Panc1 (cell line): ENCODE data around the gene LRR1. TPM values are rescaled to one million over a fixed set of nuclear protein-coding genes. Genes with fewer than 3 reads are reported as not detected.

Experiments used
- ATAC-seq: fragments of 200-7000 bp; cut with Tn5 transposase; 2 replicates; pipeline ENCODE4 v1.9.1; 2020; ENCODE audit warnings: mild to moderate bottlenecking, moderate library complexity
- BruUV-seq: library from RNA; stranded (reverse); fragments of 400-500 nt; replicated peaks from 2 replicates; lab custom pipeline; 2021; lab: Mats Ljungman, UMichigan
- CTCF ChIA-PET: fragments of 300-600 bp; sonication (Branson Sonifier 250); formaldehyde crosslinking; loops from one replicate; lab custom pipeline; 2022; ENCODE audit warnings: antibody characterized with exemption; lab: Charles Lee
- POLR2A ChIA-PET: fragments of 300-600 bp; sonication (Branson Sonifier 250); formaldehyde crosslinking; loops from one replicate; lab custom pipeline; 2022; ENCODE audit warnings: antibody characterized with exemption; lab: Charles Lee
- DNase-seq: peaks from one replicate; pipeline ENCODE4 v3.0.0-alpha.2; 2010; ENCODE audit warnings: low read depth, low spot score
- H3K27ac ChIP-seq: 2 replicates; pipeline ENCODE4 v1.5.1; 2011; ENCODE audit warnings: mild to moderate bottlenecking, low read length, inconsistent platforms
- H3K27me3 ChIP-seq: fragments of 200-500 bp; sonication (Bioruptor generic); 2 replicates; pipeline ENCODE4 v1.6.0; 2014; ENCODE audit warnings: low read length, inconsistent platforms; ENCODE audit not compliant: control insufficient read depth, insufficient read depth
- H3K36me3 ChIP-seq: fragments of 200-500 bp; sonication (Bioruptor generic); 2 replicates; pipeline ENCODE4 v1.5.1; 2014; ENCODE audit warnings: inconsistent platforms, mild to moderate bottlenecking, low read length, moderate library complexity; ENCODE audit not compliant: control insufficient read depth, insufficient read depth
- H3K4me1 ChIP-seq: 2 replicates; pipeline ENCODE4 v1.5.1; 2011; ENCODE audit warnings: inconsistent platforms, mild to moderate bottlenecking, low read length, moderate library complexity; ENCODE audit not compliant: control insufficient read depth, insufficient read depth
- H3K4me3 ChIP-seq, 2 experiments: 2 replicates each; pipeline ENCODE4 v1.5.1; 2011 to 2012; ENCODE audit warnings: low read depth in 2 of 2, low read length in 2 of 2, mild to moderate bottlenecking in 2 of 2, inconsistent platforms in 1 of 2, moderate library complexity in 1 of 2
- H3K9me3 ChIP-seq: fragments of 200-500 bp; sonication (Bioruptor generic); 2 replicates; pipeline ENCODE4 v1.5.1; 2014; ENCODE audit warnings: low read depth, mild to moderate bottlenecking, inconsistent platforms, low read length, moderate library complexity; ENCODE audit not compliant: control insufficient read depth, insufficient read depth
- POLR2AphosphoS5 ChIP-seq: IDR thresholded peaks from 2 replicates; pipeline ENCODE4 v1.6.1; 2012; ENCODE audit warnings: mild to moderate bottlenecking, low read depth, low read length, moderate library complexity
- SIN3A ChIP-seq: IDR thresholded peaks from 2 replicates; pipeline ENCODE4 v1.6.1; 2012; ENCODE audit warnings: low read depth, mild to moderate bottlenecking, low read length, moderate library complexity, borderline replicate concordance; ENCODE audit not compliant: insufficient read depth
- TCF7L2 ChIP-seq: IDR thresholded peaks from 2 replicates; pipeline ENCODE4 v1.6.1; 2011; ENCODE audit warnings: mild to moderate bottlenecking, low read depth, low read length, inconsistent platforms
- in situ Hi-C: cut with HindIII; loops from 2 replicates; pipeline ENCODE4 v1.10.0; 2016; ENCODE audit warnings: low sequenced_read_pairs, low pct_unique_long_range_greater_than_20kb
- intact Hi-C: fragments of 100-400 bp; cut with micrococcal nuclease; formaldehyde crosslinking; loops from one replicate; pipeline ENCODE4 v1.10.0; 2022; ENCODE audit not compliant: unreplicated experiment
- total RNA-seq: library from RNA; stranded (reverse); gene quantifications from one replicate; pipeline ENCODE4 v1.2.1, GENCODE V29; 2021; ENCODE audit not compliant: unreplicated experiment
- TF ChIP-seq, protein P1 (sequence below): fragments of 450-650 bp; IDR thresholded peaks from 2 replicates; pipeline ENCODE4 v1.5.1; 2017; ENCODE audit warnings: mild to moderate bottlenecking
- TF ChIP-seq, protein P2 (sequence below), 2 experiments: IDR thresholded peaks; 2 replicates each; pipeline ENCODE4 v1.6.1; 2011 to 2012; ENCODE audit warnings: low read depth in 2 of 2, control low read depth in 1 of 2, low read length in 1 of 2, mild to moderate bottlenecking in 1 of 2, moderate library complexity in 1 of 2; ENCODE audit not compliant: insufficient read depth in 1 of 2

LRR1 gene
- total RNA-seq, 1 experiment from 2014 or later, result 23.3 TPM

DNA sequence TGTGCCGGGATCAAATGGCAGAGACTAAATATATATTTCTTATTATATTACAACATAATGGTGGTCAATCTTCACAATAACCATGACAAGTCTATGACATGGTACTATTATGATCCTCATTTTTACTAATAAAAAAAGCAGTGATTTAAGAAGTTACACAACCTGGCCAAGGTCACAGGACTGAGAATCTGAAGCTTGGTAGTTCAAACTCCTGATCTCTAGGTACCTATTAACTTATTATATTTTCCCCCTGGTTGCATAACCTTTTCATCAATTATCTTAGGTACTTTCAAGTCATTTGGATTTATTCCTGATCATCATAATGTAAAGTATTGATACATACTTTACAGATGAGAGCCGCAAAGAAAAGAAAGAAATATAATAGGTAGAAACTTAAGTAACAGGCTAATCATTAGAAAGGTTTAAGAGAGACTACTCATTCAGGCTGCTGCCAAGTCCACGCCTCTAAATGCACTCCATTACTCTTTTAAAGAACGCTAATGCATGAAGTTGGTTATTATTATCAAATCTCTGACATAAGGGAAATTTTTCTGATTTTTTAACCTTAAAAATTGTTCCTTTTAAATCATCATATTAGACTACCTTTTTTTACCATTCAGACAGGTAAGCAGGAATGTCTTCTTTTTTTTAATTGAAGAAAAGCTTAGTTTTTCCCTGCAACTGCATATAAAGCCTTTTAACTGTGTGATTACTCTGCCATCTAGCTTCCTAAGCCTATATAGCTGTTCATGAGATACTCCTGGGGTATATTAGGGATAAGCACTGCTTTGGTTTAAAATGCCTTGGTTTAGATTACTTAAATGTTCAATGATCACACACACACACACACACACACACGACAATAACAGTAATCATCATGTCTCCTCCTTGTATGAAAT is 48.2 kb upstream of the LRR1 start:
- Histone ChIP-seq H3K27me3 (no peaks in the 10 kb centered on the region), H3K4me1 (no peaks in the 10 kb centered on the region), H3K9me3 (no peaks in the 10 kb centered on the region), H3K4me3 (no peak overlapping the region), H3K36me3 (no peaks in the 10 kb centered on the region), H3K27ac (no peak overlapping the region)
- ChIA-PET POLR2A (no interaction called here), CTCF (interaction anchor here (0.5 to 1.0 kb wide), 3 partner anchors 81 to 89 kb away, joined by 4 to 7 read pairs (median 5); no protein-coding TSS in a partner anchor)
- TF ChIP-seq TCF7L2 (no peak), POLR2AphosphoS5 (no peak), SIN3A (no peak)
- TF ChIP-seq, protein P1, sequence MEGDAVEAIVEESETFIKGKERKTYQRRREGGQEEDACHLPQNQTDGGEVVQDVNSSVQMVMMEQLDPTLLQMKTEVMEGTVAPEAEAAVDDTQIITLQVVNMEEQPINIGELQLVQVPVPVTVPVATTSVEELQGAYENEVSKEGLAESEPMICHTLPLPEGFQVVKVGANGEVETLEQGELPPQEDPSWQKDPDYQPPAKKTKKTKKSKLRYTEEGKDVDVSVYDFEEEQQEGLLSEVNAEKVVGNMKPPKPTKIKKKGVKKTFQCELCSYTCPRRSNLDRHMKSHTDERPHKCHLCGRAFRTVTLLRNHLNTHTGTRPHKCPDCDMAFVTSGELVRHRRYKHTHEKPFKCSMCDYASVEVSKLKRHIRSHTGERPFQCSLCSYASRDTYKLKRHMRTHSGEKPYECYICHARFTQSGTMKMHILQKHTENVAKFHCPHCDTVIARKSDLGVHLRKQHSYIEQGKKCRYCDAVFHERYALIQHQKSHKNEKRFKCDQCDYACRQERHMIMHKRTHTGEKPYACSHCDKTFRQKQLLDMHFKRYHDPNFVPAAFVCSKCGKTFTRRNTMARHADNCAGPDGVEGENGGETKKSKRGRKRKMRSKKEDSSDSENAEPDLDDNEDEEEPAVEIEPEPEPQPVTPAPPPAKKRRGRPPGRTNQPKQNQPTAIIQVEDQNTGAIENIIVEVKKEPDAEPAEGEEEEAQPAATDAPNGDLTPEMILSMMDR, result peak; percentile 41; the same call in 1 of the 2 replicates
- TF ChIP-seq, protein P2, sequence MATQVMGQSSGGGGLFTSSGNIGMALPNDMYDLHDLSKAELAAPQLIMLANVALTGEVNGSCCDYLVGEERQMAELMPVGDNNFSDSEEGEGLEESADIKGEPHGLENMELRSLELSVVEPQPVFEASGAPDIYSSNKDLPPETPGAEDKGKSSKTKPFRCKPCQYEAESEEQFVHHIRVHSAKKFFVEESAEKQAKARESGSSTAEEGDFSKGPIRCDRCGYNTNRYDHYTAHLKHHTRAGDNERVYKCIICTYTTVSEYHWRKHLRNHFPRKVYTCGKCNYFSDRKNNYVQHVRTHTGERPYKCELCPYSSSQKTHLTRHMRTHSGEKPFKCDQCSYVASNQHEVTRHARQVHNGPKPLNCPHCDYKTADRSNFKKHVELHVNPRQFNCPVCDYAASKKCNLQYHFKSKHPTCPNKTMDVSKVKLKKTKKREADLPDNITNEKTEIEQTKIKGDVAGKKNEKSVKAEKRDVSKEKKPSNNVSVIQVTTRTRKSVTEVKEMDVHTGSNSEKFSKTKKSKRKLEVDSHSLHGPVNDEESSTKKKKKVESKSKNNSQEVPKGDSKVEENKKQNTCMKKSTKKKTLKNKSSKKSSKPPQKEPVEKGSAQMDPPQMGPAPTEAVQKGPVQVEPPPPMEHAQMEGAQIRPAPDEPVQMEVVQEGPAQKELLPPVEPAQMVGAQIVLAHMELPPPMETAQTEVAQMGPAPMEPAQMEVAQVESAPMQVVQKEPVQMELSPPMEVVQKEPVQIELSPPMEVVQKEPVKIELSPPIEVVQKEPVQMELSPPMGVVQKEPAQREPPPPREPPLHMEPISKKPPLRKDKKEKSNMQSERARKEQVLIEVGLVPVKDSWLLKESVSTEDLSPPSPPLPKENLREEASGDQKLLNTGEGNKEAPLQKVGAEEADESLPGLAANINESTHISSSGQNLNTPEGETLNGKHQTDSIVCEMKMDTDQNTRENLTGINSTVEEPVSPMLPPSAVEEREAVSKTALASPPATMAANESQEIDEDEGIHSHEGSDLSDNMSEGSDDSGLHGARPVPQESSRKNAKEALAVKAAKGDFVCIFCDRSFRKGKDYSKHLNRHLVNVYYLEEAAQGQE (IDR thresholded peaks at IDR 0.05; ENCODE audit: insufficient read depth in 1 of 2, low read depth in 2 of 2, low read length in 1 of 2), result no peak
- in situ Hi-C loops (no loop called here), intact Hi-C loops (no loop called here)
- ATAC-seq (no peak), DNase-seq (no peak)
- BruUV-seq, result no TSS peak

DNA sequence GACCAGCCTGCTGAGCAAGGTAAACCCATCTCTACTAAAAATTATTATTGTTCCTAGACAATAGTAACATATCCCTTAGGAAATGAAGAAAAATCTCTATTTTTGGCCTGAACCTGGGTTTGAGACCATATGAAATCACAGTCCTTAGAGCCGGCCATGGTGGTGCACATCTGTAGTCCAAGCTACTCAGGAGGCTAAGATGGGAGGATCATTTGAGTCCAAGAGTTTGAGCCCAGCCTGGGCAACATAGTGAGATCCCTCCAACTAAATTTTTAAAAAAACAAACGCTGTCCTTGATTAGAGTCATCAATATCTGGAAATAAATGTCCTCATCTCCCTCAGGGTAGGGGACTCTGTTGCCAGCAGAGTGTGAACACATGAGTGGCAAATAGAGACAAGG is 47.2 kb upstream of the LRR1 start:
- DNase-seq, result no peak
- Histone ChIP-seq H3K27ac (no peak overlapping the region), H3K27me3 (no peaks in the 10 kb centered on the region), H3K36me3 (no peaks in the 10 kb centered on the region), H3K9me3 (no peaks in the 10 kb centered on the region), H3K4me1 (no peaks in the 10 kb centered on the region), H3K4me3 (no peak overlapping the region)
- TF ChIP-seq TCF7L2, result no peak
- TF ChIP-seq SIN3A, result no peak
- TF ChIP-seq, protein P2 (IDR thresholded peaks at IDR 0.05; ENCODE audit: insufficient read depth in 1 of 2, low read depth in 2 of 2, low read length in 1 of 2), result no peak
- TF ChIP-seq, protein P1, result no peak
- no peak for TF ChIP-seq POLR2AphosphoS5
- no TSS peak for BruUV-seq
- no peak for ATAC-seq
- intact Hi-C loops (no loop called here), in situ Hi-C loops (no loop called here)
- ChIA-PET POLR2A (no interaction called here), CTCF (no interaction called here)
